IMR-90 (cell line): Measurements from ENCODE around the gene PDHB. TPM values are rescaled to one million over a fixed set of nuclear protein-coding genes. Genes with fewer than 3 reads are reported as not detected.

ENCODE experiments used
- ATAC-seq: fragments of 200-7000 bp; cut with Tn5 transposase; 2 replicates; pipeline ENCODE4 v1.9.1; 2020; ENCODE audit warnings: low read depth, mild to moderate bottlenecking, moderate library complexity
- BruUV-seq: library from RNA; stranded (reverse); fragments of 400-500 nt; replicated peaks from 2 replicates; lab custom pipeline; 2021; lab: Mats Ljungman, UMichigan
- CTCF ChIA-PET: fragments of 300-600 bp; formaldehyde crosslinking; extraction: SDS; loops from one replicate; lab custom pipeline; 2021; ENCODE audit warnings: antibody characterized with exemption; lab: Yijun Ruan, JAX
- POLR2A ChIA-PET: fragments of 300-600 bp; sonication (Branson Sonifier 250); formaldehyde crosslinking; loops from one replicate; lab custom pipeline; 2022; ENCODE audit warnings: antibody characterized with exemption; ENCODE audit not compliant: unreplicated experiment; lab: Charles Lee
- DNase-seq: peaks from one replicate; pipeline ENCODE4 v3.0.0; 2013
- H2AFZ ChIP-seq: replicated peaks from 2 replicates; pipeline ENCODE3; 2013; ENCODE audit warnings: low read length, mild to moderate bottlenecking; ENCODE audit not compliant: poor library complexity
- H2AK5ac ChIP-seq: 2 replicates; pipeline ENCODE4 v1.6.1; 2013; ENCODE audit warnings: low read depth, low read length, inconsistent platforms
- H2AK9ac ChIP-seq: replicated peaks from 2 replicates; pipeline ENCODE3; 2013; ENCODE audit warnings: mild to moderate bottlenecking, low read depth, low read length, moderate library complexity; ENCODE audit not compliant: poor library complexity
- H2BK120ac ChIP-seq: 2 replicates; pipeline ENCODE4 v1.6.1; 2013; ENCODE audit warnings: low read depth, low read length, inconsistent platforms
- H2BK15ac ChIP-seq: 3 replicates; pipeline ENCODE4 v1.6.1; 2013; ENCODE audit warnings: low read depth, low read length, inconsistent platforms
- H2BK20ac ChIP-seq: 2 replicates; pipeline ENCODE4 v1.6.1; 2013; ENCODE audit warnings: low read depth, mild to moderate bottlenecking, inconsistent platforms, low read length, moderate library complexity
- H2BK5ac ChIP-seq: 2 replicates; pipeline ENCODE4 v1.6.1; 2013; ENCODE audit warnings: mild to moderate bottlenecking, low read depth, low read length, inconsistent platforms; ENCODE audit not compliant: poor library complexity, severe bottlenecking
- H3K14ac ChIP-seq: replicated peaks from 2 replicates; pipeline ENCODE4 v1.6.1; 2013; ENCODE audit warnings: low read depth, low read length, inconsistent platforms
- H3K18ac ChIP-seq: 2 replicates; pipeline ENCODE4 v1.6.1; 2013; ENCODE audit warnings: low read depth, low read length, control low read depth
- H3K23ac ChIP-seq: 2 replicates; pipeline ENCODE4 v1.6.1; 2013; ENCODE audit warnings: low read depth, low read length, inconsistent platforms
- H3K27ac ChIP-seq: 2 replicates; pipeline ENCODE4 v1.5.1; 2013; ENCODE audit warnings: mild to moderate bottlenecking, control low read depth, low read length; ENCODE audit not compliant: insufficient read depth
- H3K27me3 ChIP-seq: 2 replicates; pipeline ENCODE4 v1.6.1; 2013; ENCODE audit warnings: low read length; ENCODE audit not compliant: control insufficient read depth, insufficient read depth
- H3K36me3 ChIP-seq: 2 replicates; pipeline ENCODE4 v1.6.1; 2013; ENCODE audit warnings: low read length, mixed read lengths; ENCODE audit not compliant: control insufficient read depth, insufficient read depth
- H3K4ac ChIP-seq: 2 replicates; pipeline ENCODE4 v1.6.1; 2013; ENCODE audit warnings: low read depth, low read length, inconsistent platforms
- H3K4me1 ChIP-seq: 2 replicates; pipeline ENCODE4 v1.6.1; 2013; ENCODE audit warnings: low read length, mixed read lengths; ENCODE audit not compliant: control insufficient read depth, insufficient read depth
- H3K4me2 ChIP-seq: 2 replicates; pipeline ENCODE4 v1.6.1; 2013; ENCODE audit warnings: low read depth, mild to moderate bottlenecking, control low read depth, low read length, moderate library complexity
- H3K4me3 ChIP-seq: 2 replicates; pipeline ENCODE4 v1.5.1; 2013; ENCODE audit warnings: low read depth, mild to moderate bottlenecking, control low read depth, low read length, moderate library complexity; ENCODE audit not compliant: insufficient read depth
- H3K56ac ChIP-seq: 2 replicates; pipeline ENCODE4 v1.6.1; 2013; ENCODE audit warnings: low read length, inconsistent platforms; ENCODE audit not compliant: insufficient read depth; ENCODE audit errors: extremely low read depth
- H3K79me1 ChIP-seq, 2 experiments: 2 replicates each; pipeline ENCODE4 v1.6.1; 2013; ENCODE audit warnings: low read length in 2 of 2, inconsistent platforms in 1 of 2, low read depth in 1 of 2
- H3K9ac ChIP-seq: 2 replicates; pipeline ENCODE4 v1.6.1; 2013; ENCODE audit warnings: low read depth, low read length, control low read depth
- H3K9me1 ChIP-seq: 2 replicates; pipeline ENCODE4 v1.6.1; 2013; ENCODE audit warnings: low read length, inconsistent platforms; ENCODE audit not compliant: insufficient read depth
- H3K9me3 ChIP-seq: 2 replicates; pipeline ENCODE4 v1.6.1; 2013; ENCODE audit warnings: low read length; ENCODE audit not compliant: control insufficient read depth, insufficient read depth
- H4K20me1 ChIP-seq: 2 replicates; pipeline ENCODE4 v1.6.1; 2013; ENCODE audit warnings: low read length, inconsistent platforms; ENCODE audit not compliant: insufficient read depth
- H4K5ac ChIP-seq: 2 replicates; pipeline ENCODE4 v1.6.1; 2013; ENCODE audit warnings: mild to moderate bottlenecking, low read depth, low read length, control low read depth
- H4K8ac ChIP-seq, 2 experiments: 2 replicates each; pipeline ENCODE4 v1.6.1; 2013; ENCODE audit warnings: low read depth in 2 of 2, low read length in 2 of 2, control low read depth in 1 of 2, inconsistent platforms in 1 of 2
- H4K91ac ChIP-seq: 2 replicates; pipeline ENCODE4 v1.6.1; 2013; ENCODE audit warnings: low read depth, low read length, inconsistent platforms; ENCODE audit not compliant: insufficient read depth
- BHLHE40 ChIP-seq: fragments of 150-350 bp; IDR thresholded peaks from 2 replicates; pipeline ENCODE4 v1.6.1; 2016; ENCODE audit warnings: mild to moderate bottlenecking, low read depth, low read length
- CHD1 ChIP-seq: IDR thresholded peaks from 2 replicates; pipeline ENCODE4 v1.6.1; 2012; ENCODE audit warnings: low read depth, low read length, improper control_type of control experiment
- CTCF ChIP-seq: conservative IDR thresholded peaks from 2 replicates; pipeline ENCODE4 v1.5.1; 2012; ENCODE audit warnings: mild to moderate bottlenecking, low read depth, low read length, improper control_type of control experiment
- MAFK ChIP-seq: IDR thresholded peaks from 2 replicates; pipeline ENCODE4 v1.6.1; 2012; ENCODE audit warnings: low read depth, low read length, improper control_type of control experiment
- MAZ ChIP-seq: IDR thresholded peaks from 2 replicates; pipeline ENCODE4 v1.6.1; 2012; ENCODE audit warnings: low read depth, mild to moderate bottlenecking, low read length, improper control_type of control experiment, moderate library complexity, borderline replicate concordance
- MXI1 ChIP-seq: IDR thresholded peaks from 2 replicates; pipeline ENCODE4 v1.6.1; 2012; ENCODE audit warnings: low read depth, mild to moderate bottlenecking, low read length, moderate library complexity, borderline replicate concordance
- NFE2L2 ChIP-seq: fragments of 150-350 bp; IDR thresholded peaks from 2 replicates; pipeline ENCODE4 v1.6.1; 2016; ENCODE audit warnings: low read depth, mild to moderate bottlenecking, low read length
- POLR2A ChIP-seq: IDR thresholded peaks from 2 replicates; pipeline ENCODE4 v1.6.1; 2012; ENCODE audit warnings: mild to moderate bottlenecking, low read depth, low read length
- RCOR1 ChIP-seq: IDR thresholded peaks from 2 replicates; pipeline ENCODE4 v1.6.1; 2012; ENCODE audit warnings: mild to moderate bottlenecking, low read length, improper control_type of control experiment; ENCODE audit not compliant: insufficient replicate concordance
- RFX5 ChIP-seq: IDR thresholded peaks from 2 replicates; pipeline ENCODE4 v1.8.0; 2012; ENCODE audit warnings: low read depth, mild to moderate bottlenecking, low read length, moderate library complexity
- SMC3 ChIP-seq: fragments of 150-350 bp; IDR thresholded peaks from 2 replicates; pipeline ENCODE4 v1.6.1; 2016; ENCODE audit warnings: low read depth, mild to moderate bottlenecking, antibody characterized with exemption, low read length, moderate library complexity
- WGBS, 2 experiments: methylation state at CpG; one replicate each; pipeline versions ENCODE4 v1.1.5 to v1.1.7; 2013; ENCODE audit warnings: missing lambda C conversion rate in 2 of 2; ENCODE audit not compliant: insufficient read length in 1 of 2; ENCODE audit errors: extremely low coverage in 2 of 2; 5-methylcytosine and 5-hydroxymethylcytosine counted together
- dilution Hi-C: fragments of 300-500 bp; cut with HindIII; formaldehyde crosslinking; loops from one replicate; pipeline ENCODE4 v1.14.3; 2018; ENCODE audit warnings: low sequenced_read_pairs; ENCODE audit not compliant: unreplicated experiment
- in situ Hi-C: fragments of 300-500 bp; cut with MboI; formaldehyde crosslinking; loops from 3 replicates; pipeline ENCODE4 v1.14.3; 2019; ENCODE audit warnings: low sequenced_read_pairs, inconsistent platforms, mixed read lengths
- intact Hi-C: fragments of 100-400 bp; cut with micrococcal nuclease; formaldehyde crosslinking; loops from 2 replicates; pipeline ENCODE4 v1.10.0; 2022
- polyA plus RNA-seq, 3 experiments: library from polyadenylated mRNA; depleted of rRNA; stranded (reverse); fragments of >200 nt; gene quantifications; 2 replicates each; pipeline ENCODE4 v1.2.3, GENCODE V29; 2012; ENCODE audit warnings: low replicate concordance in 1 of 3
- total RNA-seq: library from RNA; depleted of rRNA; stranded (reverse); fragments of >200 nt; gene quantifications from 2 replicates; pipeline ENCODE4 v1.2.3, GENCODE V29; 2012

PDHB gene
- total and polyA plus RNA-seq, 2 of the 4 experiments (the other 2 are of a cell fraction) = 69.2 to 73.5 TPM

DNA sequence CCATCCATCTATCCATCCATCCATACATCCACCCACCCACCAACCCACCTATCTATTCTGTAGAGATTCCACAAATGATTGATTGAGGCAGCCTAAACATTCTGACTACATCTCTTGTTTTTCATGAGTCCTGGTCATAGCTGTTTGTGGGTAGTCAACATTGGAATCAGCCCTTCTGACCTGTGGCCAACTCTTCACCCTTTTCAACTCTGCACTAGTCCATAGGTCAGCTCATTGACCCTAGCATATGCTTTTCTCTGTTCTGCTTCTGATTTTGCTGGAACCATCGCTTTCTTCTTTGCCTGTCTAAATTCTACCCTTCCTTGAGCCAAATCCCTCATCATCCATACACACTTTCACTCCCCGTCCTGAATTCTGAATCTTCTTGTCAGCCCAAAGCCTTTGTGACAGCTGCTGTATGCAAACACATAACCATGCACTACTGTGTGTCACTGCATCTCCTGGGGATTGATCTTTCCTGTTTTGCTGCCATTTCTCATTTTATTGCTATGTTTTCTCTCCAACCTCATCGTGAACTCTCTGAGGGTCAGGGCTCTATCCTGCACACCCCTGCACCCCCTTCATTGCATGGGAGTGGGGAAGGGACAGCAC is 41.4 kb upstream of the PDHB start:
- H3K9me3 ChIP-seq = peaks cover 4% of the 10 kb centered on the region
- no peak overlapping the region for H4K8ac ChIP-seq
- no peak overlapping the region for H3K27ac ChIP-seq
- peaks cover 4% of the 10 kb centered on the region; the same call in 1 of the 2 replicates for H3K27me3 ChIP-seq
- H3K79me1 ChIP-seq = no peaks in the 10 kb centered on the region
- H4K5ac ChIP-seq = no peak overlapping the region
- no peak overlapping the region for H3K18ac ChIP-seq
- H3K4ac ChIP-seq = no peak overlapping the region
- dilution Hi-C loops = no loop called here
- no peaks in the 10 kb centered on the region for H4K20me1 ChIP-seq
- BruUV-seq = no TSS peak
- no peak for DNase-seq
- ATAC-seq = no peak
- no peak overlapping the region for H3K4me2 ChIP-seq
- no peak overlapping the region for H2BK5ac ChIP-seq
- H3K23ac ChIP-seq = no peak overlapping the region
- no peaks in the 10 kb centered on the region for H3K36me3 ChIP-seq
- H2BK20ac ChIP-seq = no peak overlapping the region
- no peak overlapping the region for H2AFZ ChIP-seq
- H3K4me1 ChIP-seq = peaks cover 12% of the 10 kb centered on the region
- H4K91ac ChIP-seq = no peak overlapping the region
- no peak overlapping the region for H3K14ac ChIP-seq
- POLR2A ChIA-PET = no interaction called here
- H2AK5ac ChIP-seq = no peak overlapping the region
- in situ Hi-C loops = no loop called here
- no peak overlapping the region for H2BK15ac ChIP-seq
- intact Hi-C loops = loop anchor here (5.0 kb wide), 1 partner anchor 38 kb away; no protein-coding TSS in a partner anchor
- H3K9ac ChIP-seq = no peak overlapping the region
- no peak overlapping the region for H2BK120ac ChIP-seq
- H3K9me1 ChIP-seq = peaks cover 10% of the 10 kb centered on the region
- H3K56ac ChIP-seq = no peak overlapping the region
- H3K4me3 ChIP-seq = no peak overlapping the region
- no peak overlapping the region for H2AK9ac ChIP-seq
- 63% methylated on average over 2 of the region's 3 CpGs; no CpG with 5 or more reads in 1 of the 2 experiments for WGBS, 2 experiments
- TF ChIP-seq CHD1 = no peak
- TF ChIP-seq BHLHE40 = no peak
- TF ChIP-seq RFX5 = no peak
- TF ChIP-seq CTCF = no peak
- TF ChIP-seq MAZ = no peak
- no peak for TF ChIP-seq POLR2A
- no peak for TF ChIP-seq SMC3
- no peak for TF ChIP-seq MAFK
- no peak for TF ChIP-seq MXI1
- no peak for TF ChIP-seq RCOR1
- TF ChIP-seq NFE2L2 = no peak
- CTCF ChIA-PET = interaction anchor here (0.6 kb wide), 1 partner anchor 32 kb away, joined by 3 read pairs; no protein-coding TSS in a partner anchor
